Kidney (tissue), 14 donors: ENCODE data around the gene HEMK1. TPM values are rescaled to one million over a fixed set of nuclear protein-coding genes. Genes with fewer than 3 reads are reported as not detected.

Experiments
- DNase-seq, 5 donors: peaks; one replicate each; pipeline ENCODE4 v3.0.0-alpha.2; 2013 to 2020
- FAIRE-seq: peaks from 2 replicates; lab custom pipeline; 2012; peaks lifted over from hg19 to GRCh38; lab: Jason Lieb, UNC
- H3K27ac ChIP-seq, 2 donors: one replicate each; pipeline ENCODE4 v1.7.0; 2013; ENCODE audit warnings: low read depth in 2 of 2, low read length in 2 of 2, inconsistent platforms in 1 of 2
- H3K27me3 ChIP-seq: one replicate; pipeline ENCODE4 v1.7.1; 2013; ENCODE audit warnings: low read length, inconsistent platforms; ENCODE audit not compliant: control insufficient read depth, insufficient read depth
- H3K36me3 ChIP-seq, 3 donors: one replicate each; pipeline versions ENCODE4 v1.7.0 to v1.7.1; 2013; ENCODE audit warnings: low read length in 3 of 3, control low read depth in 1 of 3, inconsistent platforms in 1 of 3; ENCODE audit not compliant: insufficient read depth in 3 of 3, control insufficient read depth in 2 of 3
- H3K4me1 ChIP-seq, 3 donors: one replicate each; pipeline versions ENCODE4 v1.7.0 to v1.7.1; 2013; ENCODE audit warnings: low read length in 3 of 3, inconsistent platforms in 1 of 3, low read depth in 1 of 3; ENCODE audit not compliant: control insufficient read depth in 2 of 3, insufficient read depth in 2 of 3
- H3K4me3 ChIP-seq, 3 donors: one replicate each; pipeline versions ENCODE4 v1.7.0 to v1.8.1; 2013; ENCODE audit warnings: low read length in 3 of 3, control low read depth in 1 of 3, inconsistent platforms in 1 of 3
- H3K9ac ChIP-seq, 3 donors: one replicate each; pipeline versions ENCODE4 v1.7.0 to v1.7.1; 2013; ENCODE audit warnings: low read length in 3 of 3, control low read depth in 1 of 3, inconsistent platforms in 1 of 3
- H3K9me3 ChIP-seq, 3 donors: one replicate each; pipeline versions ENCODE4 v1.7.0 to v1.7.1; 2013; ENCODE audit warnings: low read length in 3 of 3, control low read depth in 1 of 3, inconsistent platforms in 1 of 3; ENCODE audit not compliant: control insufficient read depth in 2 of 3, insufficient read depth in 1 of 3
- CTCF ChIP-seq: IDR thresholded peaks from 3 replicates; pipeline ENCODE4 v1.5.1; 2012; ENCODE audit warnings: mild to moderate bottlenecking, moderate library complexity, borderline replicate concordance; ENCODE audit not compliant: insufficient read depth; ENCODE audit errors: extremely low read depth
- intact Hi-C: fragments of 100-400 bp; cut with DNase I; formaldehyde crosslinking; loops from one replicate; pipeline ENCODE4 v1.11.1; 2022
- polyA plus RNA-seq: library from polyadenylated mRNA; stranded (reverse); fragments of 350-450 nt; fragmentation: Illumina TruSeq; extraction: RNeasy Lipid Tissue Mini Kit (QIAGEN cat#74804); gene quantifications from one replicate; pipeline ENCODE4 v1.2.3, GENCODE V29; 2014; ENCODE audit warnings: low read depth, low replicate concordance; ENCODE audit not compliant: insufficient read depth
- total RNA-seq: library from RNA; stranded (reverse); fragmentation: NEBNext Ultra II Directional; extraction: Animal tissue kit (Norgen Biotek cat#: 25700); gene quantifications from one replicate; pipeline ENCODE4 v1.2.1, GENCODE V29; 2021
- donor health status: control.
- donor health status: control.
- donor health status: control.
- donor health status: control.
- donor health status: control.
- donor health status: DM: yes; HTN: yes; CAD: no.
- donor health status: Normal renal cell carcinoma (clear cell type).

Gene HEMK1
- total and polyA plus RNA-seq, 2 donors from 2014 or later: 25.1 to 30.3 TPM

- DNase-seq (peak in 1 of 5 donors; percentile 8), FAIRE-seq (no peak)
- no peaks in the 10 kb centered on the region for H3K9me3 ChIP-seq
- H3K27ac ChIP-seq: peak overlapping the region; percentile 86 to 95
- H3K4me3 ChIP-seq: peak overlapping the region; percentile 64 to 83 (median 70)
- no peaks in the 10 kb centered on the region for H3K27me3 ChIP-seq
- TF ChIP-seq CTCF: no peak
- intact Hi-C loops: loop anchor here (5.0 kb wide), 1 partner anchor 41 kb away; no protein-coding TSS in a partner anchor
- H3K9ac ChIP-seq: peak overlapping the region; percentile 31 to 83 (median 55)
- peaks cover 0 to 18% (median 12%) of the 10 kb centered on the region in 3 donors for H3K36me3 ChIP-seq
- peaks cover 5 to 29% (median 28%) of the 10 kb centered on the region in 3 donors for H3K4me1 ChIP-seq
Measured at GRCh38 chr3:50612970-50613846, 43.9 kb downstream of the HEMK1 start.

- H3K36me3 ChIP-seq: peaks cover 0 to 7% (median 1%) of the 10 kb centered on the region in 3 donors
- no peak overlapping the region for H3K27ac ChIP-seq
- intact Hi-C loops: no loop called here
- H3K27me3 ChIP-seq: no peaks in the 10 kb centered on the region
- DNase-seq: no peak
- H3K4me1 ChIP-seq: peaks cover 5 to 30% (median 28%) of the 10 kb centered on the region in 3 donors
- no peak for TF ChIP-seq CTCF
- no peak overlapping the region for H3K4me3 ChIP-seq
- no peak overlapping the region for H3K9ac ChIP-seq
- no peak for FAIRE-seq
- no peaks in the 10 kb centered on the region for H3K9me3 ChIP-seq
Measured at GRCh38 chr3:50615190-50615589, 45.9 kb downstream of the HEMK1 start.

- H3K4me3 ChIP-seq: peak overlapping the region; percentile 73 to 77 (median 74)
- H3K36me3 ChIP-seq: no peaks in the 10 kb centered on the region
- intact Hi-C loops: no loop called here
- DNase-seq (peak; percentile 88 to 93 (median 92)), FAIRE-seq (no peak)
- peaks cover 5 to 35% (median 31%) of the 10 kb centered on the region in 3 donors for H3K4me1 ChIP-seq
- no peaks in the 10 kb centered on the region for H3K9me3 ChIP-seq
- TF ChIP-seq CTCF: peak; percentile 100
- peak overlapping the region; percentile 12 to 70 (median 43) for H3K9ac ChIP-seq
- peak overlapping the region; percentile 83 to 91 for H3K27ac ChIP-seq
- no peaks in the 10 kb centered on the region for H3K27me3 ChIP-seq
Measured at GRCh38 chr3:50616003-50616769, 46.9 kb downstream of the HEMK1 start.
